Fibroblast of skin of back (primary cell): Measurements from ENCODE around the gene MYH1. TPM values are rescaled to one million over a fixed set of nuclear protein-coding genes. Genes with fewer than 3 reads are reported as not detected.
"Not testable (repeated sequence)": the region's sequence is repeated elsewhere in the genome, so short reads cannot be mapped to it uniquely, and the experiment has no call there.

Source experiments
- DNase-seq: peaks from one replicate; pipeline ENCODE4 v3.0.0-alpha.2; 2013
- polyA plus RNA-seq, 2 experiments: library from polyadenylated mRNA; unstranded; fragments of 120-200 nt; gene quantifications; one replicate each; pipeline ENCODE4 v1.2.1, GENCODE V29; 2013; ENCODE audit not compliant: insufficient read length in 2 of 2

Gene MYH1
- polyA plus RNA-seq (2013, experiment 1 of 2; ENCODE audit: insufficient read length): 0.05 TPM
- polyA plus RNA-seq (2013, experiment 2 of 2; ENCODE audit: insufficient read length): not detected

- DNase-seq: no peak
These were observed at the start of gene MYH1 for GRCh38 chr17:10518271-10519037. MYH1 (minus strand) TSS chr17:10518542; CDS start chr17:10516642, 1,900 bp downstream.

- no peak for DNase-seq
These were observed 45.8 kb upstream of the MYH1 start for GRCh38 chr17:10563991-10564660.

- no peak for DNase-seq
These were observed 39.7 kb upstream of the MYH1 start for GRCh38 chr17:10558049-10558448.

- no peak for DNase-seq
These were observed 39.1 kb upstream of the MYH1 start for GRCh38 chr17:10557422-10557821.

- DNase-seq: no peak
These were observed 38.1 kb upstream of the MYH1 start for GRCh38 chr17:10556301-10557005.

GRCh38 chr17:10550014-10550413, 31.7 kb upstream of the MYH1 start:
- DNase-seq: no peak

GRCh38 chr17:10549096-10549842, 30.9 kb upstream of the MYH1 start, which contains the start of gene MYH2:
MYH2 (minus strand) TSS chr17:10549658; CDS start chr17:10547920, 1,738 bp downstream.
- DNase-seq: no peak

- no peak for DNase-seq
These were observed 29.0 kb upstream of the MYH1 start for GRCh38 chr17:10547351-10547750.

- peak; percentile 9 for DNase-seq
These were observed 25.1 kb upstream of the MYH1 start for GRCh38 chr17:10543486-10543885.

- DNase-seq: not testable (repeated sequence)
These were observed 22.8 kb upstream of the MYH1 start for GRCh38 chr17:10541179-10541578.

GRCh38 chr17:10532026-10532425, 13.7 kb upstream of the MYH1 start:
- DNase-seq: no peak

GRCh38 chr17:10527419-10527818, 9.1 kb upstream of the MYH1 start:
- DNase-seq: no peak

GRCh38 chr17:10526517-10526916, 8.2 kb upstream of the MYH1 start:
- no peak for DNase-seq

- no peak for DNase-seq
These were observed 4.7 kb upstream of the MYH1 start for GRCh38 chr17:10523064-10523463.

GRCh38 chr17:10521949-10522348, 3.6 kb upstream of the MYH1 start:
- DNase-seq: no peak

- DNase-seq: no peak
These were observed 1.7 kb downstream of the MYH1 start for GRCh38 chr17:10516638-10517037.

GRCh38 chr17:10516065-10516464, 2.3 kb downstream of the MYH1 start:
- no peak for DNase-seq

- DNase-seq: no peak
These were observed 4.9 kb downstream of the MYH1 start for GRCh38 chr17:10513299-10514067.

- DNase-seq: no peak
These were observed 5.5 kb downstream of the MYH1 start for GRCh38 chr17:10512856-10513255.

GRCh38 chr17:10499950-10500349, 18.4 kb downstream of the MYH1 start:
- no peak for DNase-seq

GRCh38 chr17:10492004-10492403, 26.3 kb downstream of the MYH1 start:
- DNase-seq: no peak

GRCh38 chr17:10482252-10482651, 36.1 kb downstream of the MYH1 start:
- DNase-seq: no peak
